Karpas-422 (cell line): ENCODE results near the gene ATG13. TPM values are rescaled to one million over a fixed set of nuclear protein-coding genes. Genes with fewer than 3 reads are reported as not detected.

Source experiments
- DNase-seq: peaks from one replicate; pipeline ENCODE4 v3.0.0-alpha.2; 2015
- H2AFZ ChIP-seq: fragments of 200-600 bp; sonication (generic); 2 replicates; pipeline ENCODE4 v1.6.1; 2014; ENCODE audit warnings: antibody characterized with exemption, low read length, mixed read lengths
- H3K27ac ChIP-seq: fragments of 200-600 bp; sonication (generic); 2 replicates; pipeline ENCODE4 v1.5.1; 2014; ENCODE audit warnings: mild to moderate bottlenecking, low read length, moderate library complexity
- H3K27me3 ChIP-seq: fragments of 200-600 bp; sonication (generic); 2 replicates; pipeline ENCODE4 v1.6.1; 2014; ENCODE audit warnings: low read length, mixed read lengths
- H3K36me3 ChIP-seq: fragments of 200-600 bp; sonication (generic); 2 replicates; pipeline ENCODE4 v1.6.1; 2014; ENCODE audit warnings: low read length, mixed read lengths; ENCODE audit not compliant: insufficient read depth
- H3K4me1 ChIP-seq: fragments of 200-600 bp; sonication (generic); 2 replicates; pipeline ENCODE4 v1.6.1; 2014; ENCODE audit warnings: mild to moderate bottlenecking, low read length, mixed read lengths
- H3K4me2 ChIP-seq: fragments of 200-600 bp; sonication (generic); 2 replicates; pipeline ENCODE4 v1.6.1; 2014; ENCODE audit warnings: low read length, low read depth, mild to moderate bottlenecking; ENCODE audit not compliant: poor library complexity, severe bottlenecking
- H3K4me3 ChIP-seq: fragments of 200-600 bp; sonication (generic); 2 replicates; pipeline ENCODE4 v1.5.1; 2014; ENCODE audit warnings: mild to moderate bottlenecking, antibody characterized with exemption, low read length, mixed read lengths
- H3K79me2 ChIP-seq: fragments of 200-600 bp; sonication (generic); 2 replicates; pipeline ENCODE4 v1.6.1; 2014; ENCODE audit warnings: mild to moderate bottlenecking, low read length, mixed read lengths
- H3K9ac ChIP-seq: fragments of 200-600 bp; sonication (generic); 2 replicates; pipeline ENCODE4 v1.6.0; 2014; ENCODE audit warnings: low read length
- H3K9me2 ChIP-seq: fragments of 200-600 bp; sonication (generic), shearing (Covaris generic); replicated peaks from 2 replicates; pipeline ENCODE4 v1.6.0; 2014; ENCODE audit warnings: mild to moderate bottlenecking, low read length, moderate library complexity; ENCODE audit not compliant: insufficient read depth
- H3K9me3 ChIP-seq: fragments of 300-700, 200-600 bp; sonication (generic); 2 replicates; pipeline ENCODE4 v1.6.1; 2014; ENCODE audit warnings: low read length, mixed read lengths
- H4K20me1 ChIP-seq: fragments of 200-600 bp; sonication (generic); 2 replicates; pipeline ENCODE4 v1.6.1; 2014; ENCODE audit warnings: mild to moderate bottlenecking, antibody characterized with exemption, low read length, low read depth; ENCODE audit not compliant: insufficient read depth
- total RNA-seq: library from RNA; depleted of rRNA; stranded (reverse); fragments of >200 nt; shearing (Covaris generic); gene quantifications from 2 replicates; pipeline ENCODE4 v1.2.3, GENCODE V29; 2014; ENCODE audit warnings: low replicate concordance

The ATG13 gene
- total RNA-seq, 1 experiment from 2014 or later = 79.2 TPM

DNA sequence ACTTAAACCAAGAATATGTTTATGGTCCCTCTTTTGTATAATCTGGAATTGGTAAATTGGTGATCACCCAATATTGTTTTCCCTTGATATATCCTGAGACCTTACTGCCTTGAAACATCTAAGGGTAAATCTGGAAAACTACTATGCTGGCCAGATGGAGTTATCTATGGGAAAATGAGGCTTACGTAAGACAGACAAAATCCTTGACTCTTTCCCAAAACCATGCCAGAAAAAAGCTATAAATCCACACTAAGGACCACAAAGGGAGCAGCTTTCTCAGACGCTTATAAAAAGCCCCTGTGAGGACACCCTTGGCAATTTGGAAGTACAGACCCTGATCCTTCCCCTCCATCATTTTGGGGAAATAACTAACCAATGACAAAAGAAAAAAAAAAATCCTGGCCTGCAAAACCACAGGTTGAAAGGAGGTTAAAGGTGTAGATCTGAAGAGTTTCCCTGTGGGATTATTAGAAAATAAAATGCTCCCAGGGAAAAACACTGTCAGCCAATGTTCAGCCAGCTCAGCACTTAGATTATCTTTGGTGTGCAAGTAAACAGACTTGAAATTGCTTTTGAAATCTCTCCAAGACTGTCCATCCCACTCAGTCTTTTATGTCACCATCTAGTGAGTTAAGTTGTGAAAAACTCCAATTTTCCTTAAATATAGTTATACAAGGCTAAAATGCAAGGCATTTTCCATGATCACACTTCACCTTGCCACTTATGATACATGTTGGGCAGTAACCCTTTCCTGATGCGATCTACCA is 17.0 kb upstream of the ATG13 start:
- no peak overlapping the region for H3K4me2 ChIP-seq
- DNase-seq = no peak
- H3K27me3 ChIP-seq = no peaks in the 10 kb centered on the region
- H3K9ac ChIP-seq = no peak overlapping the region
- H3K4me1 ChIP-seq = peaks cover 36% of the 10 kb centered on the region
- no peak overlapping the region for H3K4me3 ChIP-seq
- H3K9me3 ChIP-seq = no peaks in the 10 kb centered on the region
- no peak overlapping the region for H3K27ac ChIP-seq
- no peaks in the 10 kb centered on the region for H4K20me1 ChIP-seq
- H3K9me2 ChIP-seq = no peaks in the 10 kb centered on the region
- no peak overlapping the region for H2AFZ ChIP-seq
- no peaks in the 10 kb centered on the region; the same call in 1 of the 2 replicates for H3K79me2 ChIP-seq
- H3K36me3 ChIP-seq = no peaks in the 10 kb centered on the region

DNA sequence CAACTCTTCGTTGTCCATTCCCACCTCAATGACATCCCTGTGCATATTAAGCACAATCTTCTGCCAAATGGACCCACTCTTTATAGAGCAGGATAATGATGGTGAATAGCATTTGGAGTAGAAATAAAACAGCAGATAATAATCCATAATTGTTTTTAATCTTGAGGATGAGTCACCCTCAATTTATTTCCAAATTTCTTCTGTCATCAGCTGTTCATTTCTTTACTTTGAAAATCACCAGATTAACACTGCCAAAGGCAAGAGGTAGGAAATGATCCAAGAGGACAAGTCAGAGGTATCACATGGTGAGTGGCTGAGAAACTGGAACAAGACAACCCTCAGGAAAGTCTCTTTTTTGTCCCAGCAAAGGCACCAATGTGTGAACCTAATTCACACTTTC is 16.2 kb upstream of the ATG13 start:
- H3K9me2 ChIP-seq = no peaks in the 10 kb centered on the region
- H3K79me2 ChIP-seq = no peaks in the 10 kb centered on the region; the same call in 1 of the 2 replicates

DNA sequence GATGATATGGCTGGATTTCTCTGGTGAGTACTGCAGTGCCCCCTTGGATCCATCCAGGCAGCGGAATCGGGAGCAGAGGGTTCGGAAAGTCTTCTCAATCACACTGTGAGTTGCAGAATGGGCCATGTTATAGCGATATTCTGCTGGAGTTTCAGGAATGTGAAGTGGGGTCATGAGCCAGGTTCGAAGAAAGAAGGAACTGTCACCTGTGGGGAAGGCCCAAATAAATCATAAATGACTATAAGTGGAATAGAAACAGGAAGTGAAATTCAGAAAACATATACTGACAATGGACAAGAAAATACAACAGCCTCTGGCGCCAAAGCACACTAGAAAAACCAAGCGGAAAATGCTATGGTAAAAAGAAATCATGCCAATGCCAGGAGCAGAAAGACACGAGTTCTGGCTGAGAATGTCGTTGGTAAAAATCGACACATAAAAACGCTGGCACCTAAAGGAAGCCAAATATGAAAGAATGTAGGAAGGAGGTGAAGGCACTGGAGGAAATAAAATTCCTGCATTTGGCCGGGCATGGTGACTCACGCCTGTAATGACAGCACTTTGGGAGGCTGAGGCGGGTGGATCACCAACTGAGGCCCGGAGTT is 13.5 kb upstream of the ATG13 start:
- peaks cover 36% of the 10 kb centered on the region for H3K4me1 ChIP-seq
- no peaks in the 10 kb centered on the region for H4K20me1 ChIP-seq
- no peaks in the 10 kb centered on the region for H3K36me3 ChIP-seq
- H3K27me3 ChIP-seq = no peaks in the 10 kb centered on the region
- H3K9me2 ChIP-seq = no peaks in the 10 kb centered on the region
- H2AFZ ChIP-seq = no peak overlapping the region
- peaks cover 2% of the 10 kb centered on the region; the same call in 1 of the 2 replicates for H3K79me2 ChIP-seq
- no peaks in the 10 kb centered on the region for H3K9me3 ChIP-seq
- 0 out of 2 replicates have a peak overlapping the region, but pooled peaks have one; percentile 1 for H3K9ac ChIP-seq
- H3K27ac ChIP-seq = peak overlapping the region; percentile 46; the same call in 1 of the 2 replicates
- H3K4me3 ChIP-seq = peak overlapping the region; percentile 19; the same call in 1 of the 2 replicates
- peak overlapping the region; percentile 54 for H3K4me2 ChIP-seq
- peak; percentile 56 for DNase-seq

More for the DNA sequence above, 16.2 kb upstream of the ATG13 start:
- Histone ChIP-seq H2AFZ (no peak overlapping the region), H3K4me1 (peaks cover 36% of the 10 kb centered on the region), H3K9ac (no peak overlapping the region), H3K9me3 (no peaks in the 10 kb centered on the region), H3K36me3 (no peaks in the 10 kb centered on the region), H3K27me3 (no peaks in the 10 kb centered on the region), H3K4me2 (no peak overlapping the region), H4K20me1 (no peaks in the 10 kb centered on the region), H3K4me3 (no peak overlapping the region), H3K27ac (0 out of 2 replicates have a peak overlapping the region, but pooled peaks have one; percentile 18)
- DNase-seq = no peak

DNA sequence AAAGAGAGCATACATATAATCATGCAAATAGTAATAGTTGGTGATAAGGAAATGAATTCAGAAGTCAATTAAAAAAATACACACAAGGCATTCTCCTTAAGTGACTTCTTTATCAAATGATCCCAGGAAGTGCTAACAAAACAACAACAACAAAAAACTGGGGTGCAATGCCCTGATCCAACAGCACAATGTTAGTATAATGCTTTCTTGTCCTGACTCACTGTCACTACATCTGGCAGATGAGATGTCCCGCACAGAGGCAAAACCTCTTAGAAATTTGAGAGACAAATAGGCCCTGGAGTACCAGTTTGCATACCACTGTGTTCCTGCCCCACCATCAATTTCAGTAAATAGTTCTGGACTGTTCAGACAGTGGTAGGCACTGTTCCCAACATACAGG is 12.6 kb upstream of the ATG13 start:
- Histone ChIP-seq H3K36me3 (no peaks in the 10 kb centered on the region), H3K9me3 (no peaks in the 10 kb centered on the region), H3K4me3 (no peak overlapping the region; the same call in 1 of the 2 replicates), H2AFZ (no peak overlapping the region), H3K79me2 (peaks cover 2% of the 10 kb centered on the region; the same call in 1 of the 2 replicates), H3K27me3 (no peaks in the 10 kb centered on the region), H3K4me1 (peaks cover 36% of the 10 kb centered on the region), H3K9me2 (no peaks in the 10 kb centered on the region), H3K4me2 (peak overlapping the region; percentile 54), H3K9ac (peak overlapping the region; percentile 7; the same call in 1 of the 2 replicates), H3K27ac (peak overlapping the region; percentile 46), H4K20me1 (no peaks in the 10 kb centered on the region)
- DNase-seq = peak; percentile 48

GRCh38 chr11:46607516-46607915 is 9.8 kb upstream of the ATG13 start:
- peaks cover 6% of the 10 kb centered on the region for H3K79me2 ChIP-seq
- H3K27ac ChIP-seq = 0 out of 2 replicates have a peak overlapping the region, but pooled peaks have one; percentile 19
- no peaks in the 10 kb centered on the region for H3K9me2 ChIP-seq
- no peaks in the 10 kb centered on the region for H3K27me3 ChIP-seq
- peaks cover 31% of the 10 kb centered on the region for H3K4me1 ChIP-seq
- no peak for DNase-seq
- no peak overlapping the region for H2AFZ ChIP-seq
- no peak overlapping the region for H3K9ac ChIP-seq
- no peaks in the 10 kb centered on the region for H3K9me3 ChIP-seq
- no peak overlapping the region for H3K4me2 ChIP-seq
- no peaks in the 10 kb centered on the region for H3K36me3 ChIP-seq
- H4K20me1 ChIP-seq = no peaks in the 10 kb centered on the region
- H3K4me3 ChIP-seq = no peak overlapping the region

- Histone ChIP-seq H3K4me2 (no peak overlapping the region), H4K20me1 (no peaks in the 10 kb centered on the region), H3K27me3 (no peaks in the 10 kb centered on the region), H3K9ac (no peak overlapping the region), H3K79me2 (peaks cover 6% of the 10 kb centered on the region), H3K36me3 (no peaks in the 10 kb centered on the region), H3K27ac (no peak overlapping the region), H2AFZ (no peak overlapping the region), H3K9me3 (no peaks in the 10 kb centered on the region), H3K4me3 (no peak overlapping the region), H3K9me2 (no peaks in the 10 kb centered on the region), H3K4me1 (peaks cover 17% of the 10 kb centered on the region)
- DNase-seq = no peak
Measured at GRCh38 chr11:46609386-46609785, 8.0 kb upstream of the ATG13 start.

DNA sequence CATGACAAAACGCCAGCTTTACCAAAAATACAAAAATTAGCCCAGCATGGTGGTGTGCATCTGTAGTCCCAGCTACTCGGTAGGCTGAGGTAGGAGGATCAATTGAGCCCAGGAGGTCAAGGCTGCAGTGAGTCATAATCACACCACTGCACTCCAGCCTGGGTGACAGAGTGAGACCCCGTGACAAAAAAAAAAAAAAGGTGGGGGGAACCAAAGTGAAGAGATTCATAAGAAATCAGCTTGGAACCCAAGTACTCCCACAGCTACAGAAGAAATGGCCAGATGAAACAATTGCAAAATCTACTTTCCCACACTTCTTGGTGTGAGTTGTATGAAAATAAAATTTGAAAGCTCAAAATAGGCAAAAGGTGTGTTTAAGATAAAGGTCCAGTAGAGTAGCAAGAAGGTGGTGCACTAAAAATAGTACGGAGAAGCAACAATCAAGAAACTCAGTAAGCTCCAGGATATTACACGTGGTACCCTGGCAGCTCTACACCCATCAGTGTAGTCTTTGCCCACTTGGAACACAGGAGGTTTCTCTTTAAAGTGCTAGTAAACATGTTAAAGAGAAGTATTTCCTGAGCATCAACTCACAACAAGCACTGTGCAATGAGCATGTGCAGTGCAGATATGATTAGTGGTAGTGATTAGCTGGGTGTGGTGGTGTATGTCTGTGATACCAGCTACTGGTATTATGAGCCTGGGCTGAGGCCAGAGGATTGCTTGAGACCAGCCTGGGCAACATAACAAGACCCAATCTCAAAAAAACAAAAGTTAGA is 5.6 kb upstream of the ATG13 start:
- no peaks in the 10 kb centered on the region for H3K27me3 ChIP-seq
- no peaks in the 10 kb centered on the region for H3K9me2 ChIP-seq
- H2AFZ ChIP-seq = peak overlapping the region; percentile 58; the same call in 1 of the 2 replicates
- no peak for DNase-seq
- H3K9me3 ChIP-seq = no peaks in the 10 kb centered on the region
- H3K79me2 ChIP-seq = peaks cover 20% of the 10 kb centered on the region
- no peaks in the 10 kb centered on the region for H3K36me3 ChIP-seq
- no peak overlapping the region for H3K4me3 ChIP-seq
- no peaks in the 10 kb centered on the region for H4K20me1 ChIP-seq
- H3K27ac ChIP-seq = no peak overlapping the region
- H3K4me1 ChIP-seq = peaks cover 17% of the 10 kb centered on the region
- H3K9ac ChIP-seq = no peak overlapping the region
- H3K4me2 ChIP-seq = peak overlapping the region; percentile 22

- Histone ChIP-seq H3K4me3 (no peak overlapping the region), H3K79me2 (peaks cover 18% of the 10 kb centered on the region), H3K9me2 (no peaks in the 10 kb centered on the region), H4K20me1 (no peaks in the 10 kb centered on the region), H3K36me3 (no peaks in the 10 kb centered on the region), H3K9ac (no peak overlapping the region), H3K4me2 (peak overlapping the region; percentile 22), H3K27me3 (no peaks in the 10 kb centered on the region), H3K4me1 (peaks cover 17% of the 10 kb centered on the region), H3K27ac (no peak overlapping the region), H3K9me3 (no peaks in the 10 kb centered on the region), H2AFZ (peak overlapping the region; percentile 58; the same call in 1 of the 2 replicates)
- DNase-seq = no peak
Measured at GRCh38 chr11:46612326-46612725, 5.0 kb upstream of the ATG13 start.
